Erythroblast (primary cell): Measurements from ENCODE around the gene CNIH2.

Experiments
- GATA1 ChIP-seq: IDR thresholded peaks from 2 replicates; pipeline ENCODE4 v1.6.1; 2011; ENCODE audit warnings: low read depth, mild to moderate bottlenecking, control low read depth, low read length, moderate library complexity
- POLR2A ChIP-seq: IDR thresholded peaks from 2 replicates; pipeline ENCODE4 v1.6.1; 2011; ENCODE audit warnings: mild to moderate bottlenecking, low read length

DNA sequence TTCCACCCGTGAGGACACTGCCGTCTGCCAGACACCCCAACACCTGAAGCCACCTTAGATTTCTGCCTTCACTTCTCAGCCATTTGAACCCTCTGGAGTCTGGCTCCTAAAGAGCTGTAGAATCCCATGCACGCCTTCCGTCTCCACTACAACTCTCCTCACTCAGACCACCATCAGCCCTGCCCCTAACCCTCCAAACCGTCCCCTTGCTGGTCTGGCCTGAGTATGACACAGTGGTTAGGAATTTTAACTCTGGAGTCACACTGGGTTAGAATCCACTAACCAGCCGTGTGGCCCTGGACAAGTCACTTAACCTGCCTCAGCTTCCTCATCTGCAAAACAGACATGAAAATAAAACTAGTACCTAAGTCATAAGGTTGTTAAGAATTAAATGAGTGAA, 3.0 kb downstream of the CNIH2 start:
- no peak for TF ChIP-seq POLR2A
- TF ChIP-seq GATA1 = no peak
